HT-29 (cell line): ENCODE data around the gene GALNT12. TPM values are rescaled to one million over a fixed set of nuclear protein-coding genes. Genes with fewer than 3 reads are reported as not detected.
A peak's percentile ranks its signal among the peaks of the same experiment; 100 is the strongest.

ENCODE experiments used
- DNase-seq: peaks from one replicate; pipeline ENCODE4 v3.0.0-alpha.2; 2015; ENCODE audit warnings: low spot score
- total RNA-seq: library from RNA; depleted of rRNA; stranded (reverse); fragments of >200 nt; shearing (Covaris generic); gene quantifications from 2 replicates; pipeline ENCODE4 v1.2.3, GENCODE V29; 2014

Gene GALNT12
- total RNA-seq, 1 experiment from 2014 or later = 53.2 TPM

- no peak for DNase-seq
Measured at GRCh38 chr9:98804083-98804482, 3.4 kb upstream of the GALNT12 start.

DNA sequence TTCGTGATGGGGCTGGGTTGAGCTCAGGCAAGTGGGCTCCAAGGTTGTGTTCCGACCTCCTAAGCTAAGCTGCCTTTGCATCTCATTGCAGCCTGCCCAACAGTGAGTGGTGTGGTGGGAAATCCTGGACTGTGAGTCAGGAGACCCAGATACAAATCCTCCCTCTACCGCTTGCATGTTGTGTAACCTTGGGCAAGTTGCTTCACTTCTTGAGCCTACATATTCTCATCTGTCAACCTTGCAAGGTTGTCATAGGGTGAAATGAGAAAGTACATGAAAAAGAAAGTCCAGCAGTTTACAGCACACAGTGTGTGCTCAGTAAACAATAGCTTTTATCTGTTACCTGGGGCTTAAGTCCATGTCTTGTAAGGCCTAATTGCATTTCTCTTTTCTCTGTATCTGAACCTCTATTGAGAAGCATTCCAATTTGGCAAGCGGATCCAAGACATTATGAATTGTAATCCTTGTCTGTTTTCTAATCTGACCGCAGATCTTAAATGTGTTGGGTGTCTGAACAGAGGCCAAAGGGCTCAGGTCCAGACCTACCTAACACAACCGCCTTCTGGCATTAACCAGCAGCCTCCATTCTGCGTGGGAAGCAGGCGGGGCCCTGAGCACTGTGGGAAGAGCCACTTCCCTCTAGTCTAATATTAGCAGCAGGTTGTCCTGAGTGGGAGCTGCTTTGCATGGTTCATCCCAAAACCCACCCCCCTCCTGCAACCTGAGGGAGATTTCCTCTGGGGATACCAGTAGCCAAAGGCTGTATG lies 1.8 kb upstream of the GALNT12 start:
- DNase-seq = peak; percentile 13

DNA sequence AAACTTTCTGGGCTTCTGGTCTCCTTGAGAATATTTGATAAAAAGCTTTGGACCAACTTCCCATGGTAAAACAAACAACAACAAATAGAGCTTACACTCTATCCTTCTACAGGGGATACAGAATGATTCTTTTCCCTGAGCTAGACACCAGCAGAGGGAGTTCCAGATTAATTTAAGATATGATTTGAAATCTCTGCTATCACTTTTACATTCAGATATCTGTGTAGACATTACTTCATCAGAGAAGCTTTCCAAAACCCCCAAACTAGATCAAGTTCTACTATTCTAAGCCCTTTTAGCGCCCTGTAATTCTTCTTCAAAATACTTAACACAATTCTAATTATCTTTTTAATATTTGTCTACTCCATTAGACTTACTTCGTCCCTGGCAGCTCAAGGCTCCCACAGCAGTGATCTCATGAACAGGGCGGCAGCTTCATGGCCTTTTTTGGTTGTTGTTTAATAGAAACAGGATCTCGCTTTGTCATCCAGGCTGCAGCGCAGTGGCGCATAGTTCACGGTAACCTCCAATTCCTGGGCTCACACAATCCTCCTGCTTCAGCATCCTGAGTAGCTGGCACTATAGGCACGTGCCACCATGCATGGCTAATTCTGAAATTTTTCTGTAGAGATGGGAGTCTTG lies 955 bp upstream of the GALNT12 start:
- peak; percentile 60 for DNase-seq

DNA sequence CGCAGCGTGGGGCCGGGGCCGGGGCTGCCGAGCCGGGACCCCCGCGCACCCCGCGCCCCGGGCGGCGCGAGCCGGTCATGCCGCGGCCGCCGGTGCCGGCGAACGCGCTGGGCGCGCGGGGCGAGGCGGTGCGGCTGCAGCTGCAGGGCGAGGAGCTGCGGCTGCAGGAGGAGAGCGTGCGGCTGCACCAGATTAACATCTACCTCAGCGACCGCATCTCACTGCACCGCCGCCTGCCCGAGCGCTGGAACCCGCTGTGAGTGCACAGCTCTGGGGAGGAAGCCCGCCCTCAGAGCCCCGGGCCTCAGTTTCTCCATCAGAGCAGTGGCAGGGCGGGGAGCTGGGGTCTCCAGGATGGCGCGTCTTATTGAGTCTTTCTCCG lies 335 bp downstream of the GALNT12 start:
- peak; percentile 38 for DNase-seq

GRCh38 chr9:98808411-98808815 lies 943 bp downstream of the GALNT12 start:
- DNase-seq = peak; percentile 96

GRCh38 chr9:98808875-98809274 lies 1.4 kb downstream of the GALNT12 start:
- peak; percentile 83 for DNase-seq

GRCh38 chr9:98809311-98810101 lies 2.0 kb downstream of the GALNT12 start:
- DNase-seq = peak; percentile 71

DNA sequence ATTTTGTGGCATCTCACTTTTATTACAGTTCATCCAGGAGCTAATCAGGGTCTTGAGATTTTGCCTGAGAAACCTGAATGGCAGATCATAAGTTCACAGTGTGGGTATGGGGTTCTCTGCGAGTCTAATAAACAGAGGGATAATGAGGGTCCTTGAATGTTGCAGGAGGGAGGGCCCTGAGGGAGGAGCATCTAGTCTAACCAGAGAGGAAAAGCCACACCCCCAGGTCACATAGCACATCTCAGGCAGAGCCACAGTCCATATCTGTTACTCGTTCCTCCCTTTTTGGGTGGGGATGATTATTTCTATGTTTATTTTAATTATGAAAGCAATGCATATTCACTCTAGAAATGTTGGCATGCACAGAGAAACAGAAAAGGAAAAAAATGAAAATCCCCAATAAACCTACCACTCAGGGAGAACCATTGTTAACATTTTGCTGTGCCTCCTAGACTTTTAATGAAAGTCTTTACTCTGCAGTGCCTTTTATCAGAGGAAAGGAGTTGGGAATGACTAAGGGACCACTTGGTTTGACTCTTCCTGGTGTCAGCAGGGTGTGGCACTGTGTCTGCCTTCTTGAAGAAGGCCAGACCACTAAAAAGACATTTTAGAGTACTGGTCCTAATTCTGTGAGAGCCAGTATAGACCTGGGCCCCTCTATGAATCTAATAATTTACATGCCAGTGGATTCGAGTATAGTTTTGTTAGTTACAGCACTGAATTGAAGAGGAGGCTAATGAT lies 2.8 kb downstream of the GALNT12 start:
- no peak for DNase-seq

DNA sequence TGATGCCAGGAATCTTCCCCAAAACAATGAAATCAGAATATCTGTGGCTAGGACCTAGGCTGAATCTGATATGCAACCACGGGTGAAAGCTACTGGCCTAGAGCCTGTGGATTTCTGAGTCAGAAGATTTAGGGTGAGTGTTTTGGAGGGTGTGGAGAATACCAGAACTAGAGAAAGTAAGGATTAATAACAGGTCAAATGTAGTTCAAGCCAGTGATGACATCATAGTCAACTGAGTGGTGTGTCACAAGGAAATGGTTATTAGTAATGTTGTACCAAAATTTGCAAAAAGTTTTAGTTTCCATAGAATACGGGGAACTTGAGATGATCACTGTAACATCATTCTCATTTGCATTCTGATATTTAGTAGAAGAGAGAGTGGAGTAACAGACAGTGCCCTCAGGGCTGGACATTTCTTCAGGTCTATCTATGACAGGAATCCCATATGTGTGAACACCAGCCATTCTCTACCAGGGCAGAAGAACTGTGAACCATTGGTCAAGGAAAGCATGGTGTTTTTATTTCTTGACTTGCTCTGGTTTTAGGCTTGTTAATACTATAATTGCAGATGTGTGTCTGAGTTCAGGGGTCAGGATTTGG lies 3.7 kb downstream of the GALNT12 start:
- no peak for DNase-seq

DNA sequence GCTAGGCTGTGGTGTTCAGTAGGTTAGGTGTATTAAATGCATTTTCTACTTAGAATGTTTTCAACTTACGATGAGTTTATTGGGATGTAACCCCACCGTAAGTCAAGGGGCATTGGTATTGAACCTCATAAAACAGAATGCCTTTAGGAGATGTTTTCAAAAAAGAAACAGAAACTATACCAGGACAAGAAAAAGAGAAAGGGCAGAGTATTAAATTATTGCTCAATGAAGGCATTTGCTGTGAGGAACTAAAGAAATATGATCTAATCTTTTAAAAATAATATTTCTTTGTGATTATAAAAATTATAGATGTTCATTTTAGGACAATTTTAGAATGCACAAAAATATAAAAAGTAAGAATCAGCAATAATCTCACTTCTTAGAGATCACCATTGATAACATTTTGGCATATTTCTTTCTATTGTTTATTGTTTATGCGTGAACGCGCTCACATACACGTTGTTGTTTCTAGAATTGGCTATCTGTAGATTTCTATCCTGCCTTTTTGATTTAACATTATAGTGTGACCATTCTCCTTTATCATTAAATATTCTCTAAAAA lies 8.0 kb downstream of the GALNT12 start:
- no peak for DNase-seq

DNA sequence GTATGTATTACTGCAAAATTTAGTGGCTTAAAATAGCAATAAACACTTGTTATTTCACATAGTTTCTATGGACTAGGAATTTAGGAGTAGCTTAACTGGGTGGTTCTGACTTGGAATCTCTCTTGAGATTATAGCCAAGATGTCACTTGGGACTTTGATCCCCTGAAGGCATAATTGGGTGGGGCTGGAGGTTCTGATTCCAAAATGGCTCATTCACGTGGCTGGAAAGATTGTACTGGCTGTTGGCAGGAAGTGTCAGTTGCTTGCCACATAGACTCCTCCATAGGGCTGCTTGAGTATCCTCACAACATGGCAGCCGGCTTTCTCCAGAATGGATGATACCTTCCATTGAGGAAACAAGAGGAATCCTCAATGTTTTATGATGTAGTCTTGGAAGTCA lies 11.3 kb downstream of the GALNT12 start:
- no peak for DNase-seq

DNA sequence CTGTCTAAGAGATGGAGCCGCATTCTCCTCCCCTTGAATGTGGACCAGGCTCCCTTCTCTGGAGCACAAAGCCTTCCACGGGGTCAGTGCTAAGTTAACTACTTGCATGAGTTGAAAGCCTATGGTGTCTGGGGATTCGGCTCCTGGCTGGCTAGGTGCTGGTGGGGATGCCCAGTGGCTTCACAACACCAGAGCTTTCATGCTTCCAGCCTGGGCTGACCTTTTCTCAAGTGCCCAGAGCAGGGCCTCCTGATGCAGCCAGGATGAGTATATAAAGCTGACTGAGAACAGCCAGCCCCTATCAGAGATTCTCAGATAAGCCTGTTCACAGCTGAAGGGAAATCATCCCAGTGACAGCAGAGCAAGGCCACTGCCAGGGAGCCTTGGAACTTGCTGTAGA lies 11.8 kb downstream of the GALNT12 start:
- no peak for DNase-seq

DNA sequence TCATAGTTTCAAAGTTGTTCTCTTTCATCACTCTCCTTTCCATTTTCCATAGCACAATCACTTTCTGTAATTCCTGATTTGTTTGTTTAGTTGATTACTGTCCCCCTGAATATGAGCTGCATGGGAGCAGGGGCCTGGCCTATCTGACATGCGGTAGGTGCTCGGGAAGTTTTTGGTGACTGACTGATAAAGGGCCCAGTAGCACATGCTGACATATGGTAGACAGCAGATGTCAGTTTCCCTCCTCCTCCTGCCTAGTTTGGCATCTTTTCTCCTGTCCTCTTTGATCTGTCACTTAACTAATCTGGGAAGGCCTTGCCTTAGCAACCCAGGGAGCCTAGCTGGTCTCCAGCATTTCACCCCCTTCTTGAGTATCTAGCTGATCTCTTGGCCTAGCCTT lies 14.4 kb downstream of the GALNT12 start:
- no peak for DNase-seq

DNA sequence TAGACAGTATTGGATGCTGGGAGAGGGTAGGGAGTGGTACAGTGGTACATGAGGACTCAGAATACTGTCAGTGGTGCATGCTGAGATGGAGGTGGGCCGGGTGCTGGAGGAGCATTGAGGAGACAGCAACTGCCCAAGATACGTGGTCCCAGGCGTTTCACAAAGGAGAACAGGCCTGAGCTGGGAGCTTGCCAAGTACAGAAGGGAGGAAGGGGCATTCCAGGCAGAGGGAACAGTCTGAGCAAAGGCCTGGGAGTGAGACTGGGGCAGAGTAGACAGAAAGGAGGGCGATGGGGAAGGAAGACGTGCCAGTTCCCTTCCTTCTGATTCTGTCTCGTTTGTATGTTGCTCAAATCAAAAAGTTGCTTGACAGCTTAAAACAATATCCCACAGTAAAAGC lies 15.2 kb downstream of the GALNT12 start:
- no peak for DNase-seq

GRCh38 chr9:98823666-98824334 lies 16.3 kb downstream of the GALNT12 start:
- no peak for DNase-seq

DNA sequence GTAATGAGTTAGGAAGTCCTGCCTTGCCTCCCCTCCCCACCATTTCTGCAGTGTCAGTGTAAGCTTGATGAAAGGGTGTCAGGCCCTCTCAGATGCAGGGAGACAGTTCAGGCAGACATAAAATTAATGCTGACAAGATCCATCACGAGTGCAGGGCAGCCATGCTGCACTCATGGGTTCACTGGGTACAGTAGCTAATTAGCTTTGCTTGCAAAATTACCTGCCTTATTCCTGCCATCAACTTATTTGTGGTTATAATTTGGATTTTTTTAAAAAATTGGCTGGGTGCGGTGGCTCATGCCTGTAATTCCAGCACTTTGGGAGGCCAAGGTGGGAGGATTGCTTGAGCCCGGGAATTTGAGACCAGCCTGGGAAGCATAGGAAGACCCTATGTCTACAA lies 17.9 kb downstream of the GALNT12 start:
- no peak for DNase-seq

DNA sequence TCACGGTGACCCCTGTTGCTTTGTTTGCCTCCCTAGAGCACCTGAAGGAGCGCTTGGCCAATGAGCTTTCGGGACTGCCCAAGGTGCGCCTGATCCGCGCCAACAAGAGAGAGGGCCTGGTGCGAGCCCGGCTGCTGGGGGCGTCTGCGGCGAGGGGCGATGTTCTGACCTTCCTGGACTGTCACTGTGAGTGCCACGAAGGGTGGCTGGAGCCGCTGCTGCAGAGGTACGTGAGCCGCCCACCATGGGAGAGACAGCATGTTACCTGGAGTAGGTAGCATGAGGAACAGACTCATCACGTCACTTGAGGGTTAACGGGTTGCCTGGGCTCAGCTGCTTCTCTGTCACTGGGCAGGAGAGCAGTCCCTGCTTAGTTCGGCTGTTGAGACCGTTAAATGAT lies 19.2 kb downstream of the GALNT12 start:
- DNase-seq = no peak

- no peak for DNase-seq
Measured at GRCh38 chr9:98829766-98830165, 22.3 kb downstream of the GALNT12 start.

- DNase-seq = no peak
Measured at GRCh38 chr9:98830554-98830953, 23.1 kb downstream of the GALNT12 start.

DNA sequence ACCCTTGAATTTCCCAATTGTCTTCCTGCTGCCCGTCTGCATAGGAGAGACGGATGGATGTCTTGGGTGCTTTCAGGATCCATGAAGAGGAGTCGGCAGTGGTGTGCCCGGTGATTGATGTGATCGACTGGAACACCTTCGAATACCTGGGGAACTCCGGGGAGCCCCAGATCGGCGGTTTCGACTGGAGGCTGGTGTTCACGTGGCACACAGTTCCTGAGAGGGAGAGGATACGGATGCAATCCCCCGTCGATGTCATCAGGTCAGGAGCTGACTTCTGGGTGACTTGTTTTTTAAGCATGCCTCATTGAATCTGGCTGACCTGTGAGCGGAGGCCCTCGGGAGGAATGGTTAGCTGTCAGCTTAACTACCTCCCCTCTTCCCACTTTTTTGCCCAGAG lies 24.2 kb downstream of the GALNT12 start:
- no peak for DNase-seq

DNA sequence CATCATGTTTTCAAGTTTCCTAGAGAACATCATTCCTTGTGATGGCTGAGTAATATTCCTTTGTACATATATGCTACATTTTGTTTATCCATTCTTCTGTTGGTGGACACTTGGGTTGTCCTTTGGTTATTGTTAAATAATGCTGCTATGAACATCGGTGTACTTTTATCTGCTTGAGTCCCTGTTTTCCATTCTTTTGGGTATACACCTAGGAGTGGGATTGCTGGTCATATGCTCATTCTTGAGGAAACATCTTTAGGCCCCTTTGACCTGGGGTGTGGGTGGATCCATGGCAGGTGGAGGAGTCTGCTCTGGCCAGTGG lies 25.3 kb downstream of the GALNT12 start:
- no peak for DNase-seq
